GM12872 (cell line): ENCODE data around the gene CDKN2D.

Source experiments
- TF ChIP-seq, protein P1 (sequence below): IDR thresholded peaks from 3 replicates; pipeline ENCODE4 v1.5.1; 2011; ENCODE audit warnings: low read depth, mild to moderate bottlenecking, low read length, moderate library complexity; ENCODE audit not compliant: insufficient read depth

The CDKN2D gene

DNA sequence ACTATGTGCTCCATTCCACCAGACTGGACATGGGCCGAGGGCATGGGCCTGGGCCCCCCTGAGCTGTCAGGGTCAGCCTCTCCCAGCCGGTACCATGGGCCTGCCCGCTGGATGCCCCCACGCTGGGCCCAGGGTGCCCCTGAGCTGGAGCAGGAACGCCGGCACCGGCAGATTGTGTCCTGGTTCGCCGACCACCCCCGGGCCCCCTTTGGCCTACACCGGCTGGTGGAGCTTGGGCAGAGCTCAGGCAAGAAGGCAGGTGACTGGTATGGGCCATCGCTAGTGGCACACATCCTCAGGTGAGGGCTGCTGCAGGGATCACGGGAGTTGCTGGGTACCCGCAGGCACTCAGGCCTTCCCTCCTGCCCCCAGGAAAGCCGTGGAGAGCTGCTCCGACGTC, 22.0 kb downstream of the CDKN2D start:
- TF ChIP-seq, protein P1, sequence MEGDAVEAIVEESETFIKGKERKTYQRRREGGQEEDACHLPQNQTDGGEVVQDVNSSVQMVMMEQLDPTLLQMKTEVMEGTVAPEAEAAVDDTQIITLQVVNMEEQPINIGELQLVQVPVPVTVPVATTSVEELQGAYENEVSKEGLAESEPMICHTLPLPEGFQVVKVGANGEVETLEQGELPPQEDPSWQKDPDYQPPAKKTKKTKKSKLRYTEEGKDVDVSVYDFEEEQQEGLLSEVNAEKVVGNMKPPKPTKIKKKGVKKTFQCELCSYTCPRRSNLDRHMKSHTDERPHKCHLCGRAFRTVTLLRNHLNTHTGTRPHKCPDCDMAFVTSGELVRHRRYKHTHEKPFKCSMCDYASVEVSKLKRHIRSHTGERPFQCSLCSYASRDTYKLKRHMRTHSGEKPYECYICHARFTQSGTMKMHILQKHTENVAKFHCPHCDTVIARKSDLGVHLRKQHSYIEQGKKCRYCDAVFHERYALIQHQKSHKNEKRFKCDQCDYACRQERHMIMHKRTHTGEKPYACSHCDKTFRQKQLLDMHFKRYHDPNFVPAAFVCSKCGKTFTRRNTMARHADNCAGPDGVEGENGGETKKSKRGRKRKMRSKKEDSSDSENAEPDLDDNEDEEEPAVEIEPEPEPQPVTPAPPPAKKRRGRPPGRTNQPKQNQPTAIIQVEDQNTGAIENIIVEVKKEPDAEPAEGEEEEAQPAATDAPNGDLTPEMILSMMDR = no peak

DNA sequence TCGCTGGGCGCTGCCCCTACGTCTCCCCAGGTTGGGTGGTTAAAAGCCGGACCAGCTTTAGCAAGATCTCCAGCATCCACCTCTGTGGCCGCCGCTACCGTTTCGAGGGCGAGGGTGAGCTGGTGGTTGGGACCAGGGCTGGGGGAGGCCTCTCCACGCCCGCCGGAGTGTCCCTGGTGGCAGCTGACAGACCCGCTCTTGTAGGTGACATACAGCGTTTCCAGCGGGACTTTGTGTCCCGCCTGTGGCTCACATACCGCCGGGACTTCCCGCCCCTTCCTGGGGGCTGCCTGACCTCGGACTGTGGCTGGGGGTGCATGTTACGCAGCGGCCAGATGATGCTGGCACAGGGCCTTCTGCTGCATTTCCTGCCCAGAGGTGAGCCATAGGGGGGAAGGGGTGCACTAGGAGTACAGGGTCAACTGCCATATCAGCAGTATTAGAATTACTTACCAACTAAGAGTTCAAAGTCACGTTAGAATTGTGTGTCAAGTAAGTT, 24.0 kb downstream of the CDKN2D start:
- TF ChIP-seq, protein P1 = 0 out of 3 replicates have a peak, but pooled peaks have one; percentile 5

DNA sequence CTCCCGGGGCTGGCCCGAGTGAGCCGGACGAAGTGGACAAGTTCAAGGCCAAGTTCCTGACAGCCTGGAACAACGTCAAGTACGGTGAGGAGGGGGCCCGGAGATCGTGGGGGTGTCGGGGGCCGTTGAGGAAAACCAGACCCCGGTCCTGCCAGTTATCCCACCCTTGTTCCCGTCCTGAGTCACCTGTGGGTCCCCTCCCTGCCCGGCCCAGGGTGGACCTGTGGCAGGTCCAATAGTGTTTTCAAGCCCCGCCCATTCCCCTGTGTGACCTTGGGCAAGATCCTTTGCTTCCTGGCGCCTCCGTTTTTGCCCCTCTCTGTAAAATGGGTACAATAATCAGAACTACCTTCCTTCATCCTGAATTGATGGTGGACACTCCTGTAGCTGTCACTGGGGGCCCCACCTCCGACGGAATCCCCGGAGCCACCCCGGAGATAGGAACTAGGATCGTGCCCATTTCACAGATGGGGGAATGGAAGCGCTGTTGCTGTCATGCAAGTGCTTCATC, 24.5 kb downstream of the CDKN2D start:
- TF ChIP-seq, protein P1 = no peak

DNA sequence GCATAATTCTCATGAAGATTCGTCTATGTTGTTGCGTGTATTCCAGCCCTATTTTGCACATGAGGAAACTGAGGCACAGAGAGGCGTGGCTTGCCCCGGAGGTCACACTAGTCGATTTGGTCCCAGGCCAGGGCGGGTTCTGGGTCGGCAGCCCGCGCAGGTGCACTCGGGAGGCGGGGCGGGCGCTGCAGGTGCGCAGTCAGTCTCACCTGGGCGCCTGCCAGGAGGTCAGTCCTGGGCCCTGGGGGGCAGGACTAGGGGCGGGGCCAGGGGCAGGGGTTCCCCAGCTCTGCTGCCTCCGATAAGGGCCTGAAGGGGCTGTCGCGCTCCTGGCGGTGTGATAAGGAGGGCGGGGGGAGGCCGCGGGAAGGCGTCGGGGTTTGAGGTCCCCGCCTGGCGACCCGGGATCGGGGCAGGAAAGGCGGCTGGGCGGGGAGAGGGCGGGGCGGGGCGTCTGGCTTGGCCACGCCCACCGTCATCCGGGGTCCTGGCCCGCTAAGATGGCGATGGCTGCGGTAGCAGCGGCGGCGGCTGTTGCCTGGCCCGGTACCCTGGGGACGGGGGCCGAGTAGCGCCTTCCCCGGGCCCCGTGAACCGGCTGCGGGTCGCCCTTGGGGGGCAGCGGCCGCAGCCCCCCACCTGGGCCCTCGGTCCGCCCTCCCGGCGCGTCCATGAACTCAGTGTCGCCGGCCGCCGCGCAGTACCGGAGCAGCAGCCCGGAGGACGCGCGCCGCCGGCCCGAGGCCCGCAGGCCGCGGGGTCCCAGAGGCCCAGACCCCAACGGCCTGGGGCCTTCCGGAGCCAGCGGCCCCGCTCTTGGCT, 25.1 kb downstream of the CDKN2D start, which contains the start of gene ATG4D:
TSS of gene ATG4D (plus strand) at position 485 of the 822 bp plus-strand sequence. CDS start at position 672, 187 bp downstream.
- TF ChIP-seq, protein P1 = no peak

DNA sequence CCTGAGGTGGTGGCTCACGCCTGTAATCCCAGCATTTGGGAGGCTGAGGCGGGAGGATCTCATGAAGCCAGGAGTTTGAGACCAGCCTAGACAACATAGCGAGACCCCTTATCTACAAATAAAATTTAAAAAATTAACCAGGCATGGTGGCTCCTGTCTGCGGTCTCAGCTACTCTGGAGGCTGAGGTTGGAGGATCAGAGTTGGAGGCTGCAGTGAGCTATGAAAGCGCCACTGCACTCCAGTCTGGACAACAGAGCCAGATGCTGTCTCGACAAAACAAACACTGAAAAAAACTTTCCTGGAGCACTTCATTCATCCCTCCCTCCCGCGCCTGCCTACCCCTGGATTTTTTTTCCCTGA, 25.7 kb downstream of the CDKN2D start:
- TF ChIP-seq, protein P1 = no peak

DNA sequence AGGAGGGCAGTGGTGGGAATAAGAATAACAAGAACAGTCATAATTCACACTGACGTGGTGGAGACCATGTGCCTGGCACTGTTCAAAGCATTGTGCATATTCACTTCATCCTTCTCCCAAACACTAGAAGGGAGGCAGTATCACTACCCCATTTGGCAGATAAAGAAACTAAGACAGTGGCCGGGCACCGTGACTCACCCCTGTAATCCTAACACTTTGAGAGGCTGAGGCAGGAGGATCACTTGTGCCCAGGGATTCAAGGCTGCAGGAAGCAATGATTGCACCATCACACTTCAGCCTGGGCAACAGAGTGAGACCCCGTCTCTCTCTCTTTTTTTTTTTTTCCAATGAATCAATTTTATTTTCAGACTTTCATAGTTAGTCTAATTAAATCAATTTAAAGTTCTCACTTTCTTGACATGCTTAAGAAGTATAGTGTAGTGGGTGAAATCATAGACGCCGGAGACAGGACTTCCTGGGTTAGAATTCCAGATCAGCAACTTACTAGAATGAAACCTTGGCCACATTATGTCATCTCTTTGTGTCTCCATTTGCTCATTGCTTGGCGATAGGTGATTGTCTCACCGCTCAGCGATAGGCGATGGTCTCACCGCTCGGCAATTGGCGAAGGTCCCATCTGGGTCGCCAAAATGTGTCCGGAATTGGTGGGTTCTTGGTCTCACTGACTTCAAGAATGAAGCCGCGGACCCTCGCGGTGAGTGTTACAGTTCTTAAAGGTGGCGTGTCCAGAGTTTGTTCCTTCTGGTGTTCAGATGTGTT, 30.4 kb downstream of the CDKN2D start:
- TF ChIP-seq, protein P1 = no peak

DNA sequence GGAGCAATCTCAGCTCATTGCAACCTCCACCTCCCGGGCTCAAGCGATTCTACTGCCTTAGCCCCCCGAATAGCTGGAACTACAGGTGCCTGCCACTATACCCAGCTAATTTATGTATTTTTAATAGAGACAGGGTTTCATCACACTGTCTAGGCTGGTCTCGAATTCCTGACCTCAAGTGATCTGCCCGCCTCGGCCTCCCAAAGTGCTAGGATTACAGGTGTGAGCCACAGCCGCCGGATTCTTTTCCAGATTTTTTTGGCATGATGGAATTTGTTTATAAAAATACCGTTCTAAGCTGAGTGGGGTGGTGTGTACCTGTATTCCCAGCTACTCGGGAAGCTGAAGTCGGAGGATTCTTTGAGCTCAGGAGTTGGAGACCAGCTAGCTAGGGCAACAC, 31.1 kb downstream of the CDKN2D start:
- TF ChIP-seq, protein P1 = no peak
